ENCODE measurements around the gene FKBP5. TPM values are rescaled to one million over a fixed set of nuclear protein-coding genes. Genes with fewer than 3 reads are reported as not detected.
"Not testable (repeated sequence)": the region's sequence is repeated elsewhere in the genome, so short reads cannot be mapped to it uniquely, and the experiment has no call there.

FKBP5 gene
- total RNA-seq, 1 donor from 2014 or later, result 156 TPM

DNA sequence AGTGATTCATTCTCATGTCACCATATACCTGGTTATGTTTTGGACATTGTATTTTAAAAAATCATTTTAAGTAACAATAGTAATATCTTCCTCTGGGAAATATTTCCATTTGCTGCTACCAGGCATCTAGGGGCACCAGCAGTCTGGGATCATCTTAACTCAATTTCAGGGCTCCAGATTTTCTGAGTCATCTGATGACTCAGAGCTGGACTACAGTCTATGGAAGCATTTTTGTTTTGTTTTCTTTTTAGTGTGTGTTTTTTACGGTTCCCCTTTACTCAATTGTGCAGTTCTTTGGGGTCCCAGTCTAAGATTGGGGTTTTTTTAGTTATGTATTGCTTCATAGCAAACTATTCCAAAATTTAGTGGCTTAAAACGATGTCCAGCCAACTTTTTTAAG, 5.7 kb upstream of the FKBP5 start:
- ATAC-seq (no peak), DNase-seq (ENCODE audit: low spot score) (no peak)

DNA sequence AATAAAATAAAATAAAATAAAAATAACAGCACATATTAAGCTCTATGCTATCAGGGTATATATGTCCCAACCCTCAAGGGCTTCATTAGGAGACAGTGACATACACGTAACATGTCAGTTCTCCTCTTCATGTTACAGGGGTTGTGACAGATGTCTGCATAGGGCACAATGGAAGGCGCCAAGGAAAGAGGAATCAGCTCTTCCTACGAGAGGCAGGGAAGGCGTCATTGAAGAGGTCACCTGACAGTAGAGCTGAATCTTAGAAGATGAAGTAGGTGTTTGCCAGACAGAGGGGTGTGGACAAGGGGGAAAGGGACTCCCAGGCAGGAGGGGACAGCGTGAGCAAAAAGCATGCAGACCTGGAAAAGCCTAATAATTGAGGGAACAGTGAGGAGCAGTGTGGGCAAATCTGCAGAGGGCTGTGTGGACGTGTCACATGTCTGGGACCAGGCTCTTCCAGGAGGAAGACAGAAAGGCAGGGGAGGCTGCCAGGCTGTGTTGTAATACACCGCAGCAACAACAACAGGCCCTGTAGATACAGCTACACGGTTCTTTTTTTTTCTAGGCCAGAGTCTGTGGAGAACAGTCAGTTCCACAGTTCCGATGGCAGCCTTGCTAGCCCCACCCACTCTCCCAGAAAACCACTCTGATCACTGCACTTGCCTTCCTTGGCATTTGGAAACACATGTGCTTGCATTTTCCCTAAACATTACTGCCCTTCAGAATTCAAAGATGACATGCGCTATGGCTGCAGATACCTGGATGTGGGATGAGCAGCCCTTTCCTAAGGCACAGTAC, 2.5 kb upstream of the FKBP5 start:
- ATAC-seq (peak; percentile 59), DNase-seq (ENCODE audit: low spot score) (peak; percentile 88)

DNA sequence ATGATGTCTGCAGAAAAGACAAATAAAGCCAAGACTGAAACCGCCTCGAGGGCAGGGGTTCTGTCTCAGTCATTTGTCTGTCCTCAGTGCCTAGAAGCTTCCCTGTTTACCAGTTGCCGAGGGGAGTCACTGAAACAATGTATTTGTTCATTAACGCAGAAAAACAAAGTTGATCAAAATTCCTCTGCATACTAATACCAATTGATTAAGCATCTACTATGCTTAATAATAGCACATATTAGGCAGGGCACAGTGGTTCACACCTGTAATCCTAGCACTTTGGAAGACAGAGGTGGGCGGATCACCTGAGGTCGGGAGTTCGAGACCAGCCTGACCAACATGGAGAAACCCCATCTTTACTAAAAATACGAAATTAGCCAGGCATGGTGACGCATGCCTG, 1.8 kb upstream of the FKBP5 start:
- no peak for ATAC-seq
- DNase-seq (ENCODE audit: low spot score), result no peak

DNA sequence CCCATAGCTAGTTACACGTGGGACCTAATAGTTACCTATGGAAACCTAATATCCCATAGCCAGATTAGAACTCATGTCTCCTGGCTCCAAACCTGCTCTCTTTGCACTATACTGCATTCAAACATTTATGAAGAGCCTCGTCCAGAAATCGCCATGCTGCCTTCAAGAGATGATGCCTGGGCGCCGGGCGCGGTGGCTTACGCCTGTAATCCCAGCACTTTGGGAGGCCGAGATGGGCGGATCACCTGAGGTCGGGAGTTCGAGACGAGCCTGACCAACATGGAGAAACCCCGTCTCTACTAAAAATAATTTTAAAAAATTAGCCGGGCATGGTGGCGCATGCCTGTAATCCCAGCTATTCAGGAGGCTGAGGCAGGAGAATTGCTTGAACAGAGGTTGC, 1.3 kb upstream of the FKBP5 start:
- not testable (repeated sequence) for ATAC-seq; DNase-seq (ENCODE audit: low spot score)

DNA sequence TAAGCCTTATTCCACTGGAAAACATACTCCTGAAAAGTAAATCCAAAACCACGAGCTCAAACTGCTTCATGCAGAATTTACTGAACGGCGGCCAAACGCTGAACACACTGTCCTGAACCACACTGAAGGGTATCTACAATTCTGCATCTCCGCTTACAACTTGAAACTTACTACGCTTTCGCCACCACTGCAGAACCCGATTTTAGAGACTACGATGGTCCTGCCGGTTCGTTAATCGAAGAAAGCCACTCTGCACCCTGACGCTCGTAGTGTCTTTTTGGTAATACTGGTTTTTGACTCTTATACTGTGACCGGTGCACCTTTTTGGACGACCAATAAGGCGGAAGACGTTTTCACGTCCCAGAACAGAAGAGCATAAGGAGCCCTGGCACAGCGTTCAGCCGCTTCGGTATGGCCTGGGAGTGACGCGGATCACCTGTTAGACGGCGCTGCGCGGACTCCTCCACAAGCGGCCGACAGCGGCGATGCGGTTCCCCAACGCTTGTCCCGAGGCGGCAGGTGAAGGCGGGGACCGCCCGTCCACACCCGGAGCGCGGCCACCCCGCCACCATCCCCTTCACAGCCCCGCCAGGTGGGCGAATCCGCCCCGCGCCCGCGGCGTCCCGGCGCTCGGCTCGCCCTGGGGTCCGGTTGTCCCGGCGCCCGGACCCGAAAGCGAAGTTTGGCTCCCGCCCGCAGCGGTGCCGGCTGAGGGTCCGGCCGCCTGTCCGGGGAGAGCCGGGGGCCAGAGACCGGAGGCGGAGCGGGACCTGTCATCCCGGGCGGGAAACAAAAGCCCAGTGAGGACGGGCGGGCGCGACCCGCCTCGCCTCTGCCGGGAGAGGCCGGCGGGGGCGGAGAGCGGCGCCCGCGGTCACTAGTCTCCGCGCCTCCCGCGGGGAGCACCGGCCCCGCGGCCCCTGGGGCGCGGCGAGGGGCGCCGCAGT, 784 bp downstream of the FKBP5 start:
- peak; percentile 20 for ATAC-seq
- DNase-seq (ENCODE audit: low spot score), result peak; percentile 66

DNA sequence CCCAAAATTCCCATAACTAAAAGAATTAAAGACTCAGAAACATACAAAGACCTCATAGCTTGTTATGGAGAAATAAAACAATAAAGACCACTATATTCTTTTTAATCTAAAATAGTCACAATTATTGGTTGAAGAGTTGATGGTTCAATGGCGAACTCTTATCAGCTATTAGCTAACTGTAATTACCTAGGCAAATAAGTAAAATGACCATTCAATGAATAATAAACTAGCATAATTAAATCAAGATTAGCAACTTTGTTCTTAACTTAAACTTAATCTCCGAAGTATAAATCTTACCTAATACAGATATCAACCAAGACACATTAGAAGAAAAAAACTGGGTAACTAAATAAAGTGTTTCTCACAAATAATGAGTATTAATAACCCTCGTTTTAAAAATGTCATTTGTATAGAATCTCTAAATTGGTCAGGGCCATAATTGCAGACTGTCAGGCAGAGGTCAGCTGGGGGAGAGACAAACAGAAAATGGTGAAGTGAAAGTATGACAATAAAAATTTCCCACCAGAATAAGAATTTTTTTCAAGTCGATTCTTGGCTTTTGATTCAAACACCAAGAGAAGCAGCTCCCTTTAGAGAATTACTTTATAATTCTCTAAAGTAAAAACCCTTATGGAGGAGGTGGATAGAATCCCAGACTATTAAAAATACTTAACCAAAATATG, 1.7 kb downstream of the FKBP5 start:
- no peak for ATAC-seq
- no peak for DNase-seq (ENCODE audit: low spot score)

DNA sequence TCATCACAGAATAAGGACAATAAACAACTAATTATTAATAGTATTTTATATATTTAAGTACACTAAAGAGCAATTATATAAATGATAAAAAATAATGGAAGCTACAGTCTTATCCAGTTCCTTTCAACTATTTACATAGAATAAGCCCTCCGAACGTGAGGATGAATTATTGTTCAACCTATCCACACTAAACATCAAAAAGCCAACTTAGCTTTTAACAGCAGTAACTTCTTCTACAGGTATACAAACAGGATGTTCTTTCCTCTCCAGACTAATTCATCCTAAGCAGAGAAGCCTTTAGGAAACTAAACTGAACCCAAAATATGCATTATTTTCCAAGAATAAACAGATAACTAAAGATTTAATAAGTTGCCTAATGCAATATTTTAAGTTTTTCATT, 2.3 kb downstream of the FKBP5 start:
- ATAC-seq (no peak), DNase-seq (ENCODE audit: low spot score) (no peak)

DNA sequence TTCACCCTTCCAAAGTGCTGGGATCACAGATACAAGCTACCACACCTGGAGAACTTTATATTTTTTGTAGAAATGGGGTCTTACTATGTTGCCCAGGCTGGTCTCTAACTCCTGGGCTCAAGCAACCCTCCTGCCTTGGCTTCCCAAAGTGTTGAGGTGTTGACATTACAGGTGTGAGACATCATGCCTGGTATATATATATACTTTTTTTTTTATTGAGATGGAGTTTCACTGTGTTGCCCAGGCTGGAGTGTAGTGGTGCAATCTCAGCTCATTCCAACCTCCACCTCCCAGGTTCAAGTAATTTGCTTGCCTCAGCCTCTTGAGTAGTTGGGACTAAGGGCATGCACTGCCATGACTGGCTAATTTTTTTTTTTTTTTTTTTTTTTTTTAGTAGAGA, 5.4 kb downstream of the FKBP5 start:
- DNase-seq (ENCODE audit: low spot score), result no peak
- no peak for ATAC-seq

DNA sequence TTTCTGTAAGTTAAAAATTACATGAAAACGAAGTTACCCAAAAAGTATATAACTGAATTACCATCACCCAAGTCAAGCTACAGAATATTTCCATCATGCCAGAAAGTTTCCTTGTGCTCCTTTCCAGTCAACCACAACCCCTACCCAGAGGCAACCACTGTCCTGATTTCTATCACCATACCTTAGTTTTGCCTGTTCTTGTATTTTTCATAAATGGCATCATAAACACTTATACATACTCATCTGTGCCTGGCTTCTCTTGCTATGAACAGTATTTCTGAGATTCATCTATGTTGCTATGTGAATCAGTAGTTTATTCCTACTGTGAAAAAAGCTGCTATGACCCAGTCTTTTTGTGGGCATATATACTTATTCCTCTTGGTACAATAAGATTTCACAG, 7.4 kb downstream of the FKBP5 start:
- ATAC-seq (no peak), DNase-seq (ENCODE audit: low spot score) (no peak)

DNA sequence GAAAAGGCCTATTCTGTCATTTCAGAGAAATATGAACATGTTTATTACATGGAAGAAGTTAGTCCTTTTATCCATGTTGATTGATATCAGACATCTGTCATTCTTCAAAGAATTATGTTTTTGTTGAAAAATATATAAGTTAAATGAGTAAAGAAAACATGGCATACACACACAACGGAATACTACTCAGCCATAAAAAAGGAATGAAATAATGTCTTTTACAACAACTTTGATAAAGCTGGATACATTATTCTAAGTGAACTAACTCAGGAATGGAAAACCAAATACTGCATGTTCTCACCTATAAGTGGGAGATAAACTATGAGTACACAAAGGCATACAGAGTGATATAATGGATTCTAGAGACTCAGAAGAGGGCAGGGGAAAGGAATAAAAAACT, 9.3 kb downstream of the FKBP5 start:
- DNase-seq (ENCODE audit: low spot score) (no peak), ATAC-seq (no peak)

DNA sequence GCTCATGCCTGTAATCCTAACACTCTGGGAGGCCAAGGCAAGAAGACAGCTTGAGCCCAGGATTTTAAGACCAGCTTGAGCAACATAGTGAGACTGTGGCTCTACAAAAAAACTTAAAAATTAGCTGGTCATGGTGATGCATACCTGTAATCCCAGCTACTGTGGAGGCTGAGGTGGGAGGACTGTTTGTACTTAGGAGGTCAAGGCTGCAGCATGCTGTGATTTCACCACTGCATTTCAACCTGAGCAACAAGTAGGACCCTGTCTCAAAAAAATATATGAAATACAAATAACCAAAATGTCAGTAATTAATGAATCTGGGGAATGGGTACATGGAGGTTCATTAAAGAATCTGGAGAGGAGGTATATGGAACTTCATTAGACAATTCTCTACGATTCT, 9.9 kb downstream of the FKBP5 start:
- DNase-seq (ENCODE audit: low spot score) (no peak), ATAC-seq (no peak)

DNA sequence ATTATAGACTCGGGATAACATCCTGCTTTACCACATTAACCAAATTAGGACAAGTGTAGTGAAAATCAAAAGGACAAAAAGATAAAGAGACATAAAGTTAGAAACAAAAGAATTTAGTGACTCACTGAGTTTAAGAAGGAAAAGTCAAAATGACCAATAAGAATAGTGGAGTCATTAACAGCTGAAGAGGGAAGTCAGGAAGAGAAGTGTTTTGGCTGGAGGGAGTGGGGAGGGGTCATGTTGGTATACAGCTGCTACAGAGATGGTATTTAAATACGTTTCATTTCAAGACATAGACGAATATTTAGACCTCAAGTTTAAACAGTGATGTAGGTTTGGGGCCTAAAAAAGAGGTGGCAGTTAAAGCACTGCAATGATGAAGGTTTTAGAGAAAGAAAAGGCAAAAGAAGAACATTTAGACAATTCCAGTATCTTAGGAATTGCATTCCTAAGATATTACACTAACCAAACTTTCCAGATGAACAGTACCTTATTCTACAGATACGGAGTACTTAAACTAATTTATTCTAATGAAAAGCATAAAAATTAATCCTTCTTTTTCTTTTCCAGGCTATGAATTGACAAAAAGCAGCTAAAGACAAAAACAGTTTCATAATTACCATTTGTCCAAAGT, 10.6 kb downstream of the FKBP5 start:
- DNase-seq (ENCODE audit: low spot score) (no peak), ATAC-seq (no peak)

DNA sequence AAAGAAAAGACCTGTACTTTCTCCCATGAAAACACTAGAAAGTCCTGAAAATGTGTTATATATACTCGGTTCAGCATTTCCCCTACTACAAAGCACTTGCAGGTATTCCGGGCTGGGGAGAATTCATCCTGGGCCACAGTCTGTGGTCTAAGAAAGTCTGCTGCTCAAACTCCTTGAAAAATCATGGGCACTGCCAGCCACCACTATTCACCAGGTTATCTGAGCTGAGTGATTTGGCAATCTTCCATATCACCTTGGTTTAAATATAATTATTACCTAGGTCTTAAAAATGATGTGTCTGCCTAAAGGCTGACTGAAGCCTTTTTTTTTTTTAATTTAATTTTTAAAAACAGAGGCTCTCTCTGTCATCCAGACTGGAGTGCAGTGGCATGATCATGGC, 11.3 kb downstream of the FKBP5 start:
- ATAC-seq (peak; percentile 32), DNase-seq (ENCODE audit: low spot score) (no peak)

DNA sequence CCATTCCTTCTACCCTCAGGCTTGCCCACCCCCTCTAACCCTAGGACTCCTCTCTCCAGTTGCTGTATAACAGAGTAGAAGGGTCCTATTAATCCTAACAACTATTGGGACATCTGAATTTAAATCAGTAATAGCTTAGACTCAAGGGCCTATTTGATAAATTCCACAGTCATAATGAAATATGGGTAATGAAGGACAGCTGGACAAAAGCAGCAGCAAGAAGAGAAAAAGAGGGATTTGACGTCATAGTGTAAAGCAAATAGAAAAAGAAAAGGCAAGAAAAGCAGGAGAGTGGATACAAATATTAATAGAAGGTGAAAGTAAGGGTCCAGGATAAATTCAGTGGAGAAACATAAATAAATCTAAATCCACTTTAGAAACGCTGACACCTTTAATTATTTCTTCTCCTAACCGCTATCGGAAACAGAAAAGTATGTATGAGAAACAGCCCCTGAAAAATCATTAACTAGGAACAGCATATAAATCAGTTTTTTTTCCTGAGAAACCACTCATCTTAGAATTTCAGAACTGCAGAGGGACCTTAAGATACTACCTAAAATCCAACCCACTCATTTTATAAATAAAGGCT, 12.8 kb downstream of the FKBP5 start:
- ATAC-seq, result no peak
- DNase-seq (ENCODE audit: low spot score), result no peak

DNA sequence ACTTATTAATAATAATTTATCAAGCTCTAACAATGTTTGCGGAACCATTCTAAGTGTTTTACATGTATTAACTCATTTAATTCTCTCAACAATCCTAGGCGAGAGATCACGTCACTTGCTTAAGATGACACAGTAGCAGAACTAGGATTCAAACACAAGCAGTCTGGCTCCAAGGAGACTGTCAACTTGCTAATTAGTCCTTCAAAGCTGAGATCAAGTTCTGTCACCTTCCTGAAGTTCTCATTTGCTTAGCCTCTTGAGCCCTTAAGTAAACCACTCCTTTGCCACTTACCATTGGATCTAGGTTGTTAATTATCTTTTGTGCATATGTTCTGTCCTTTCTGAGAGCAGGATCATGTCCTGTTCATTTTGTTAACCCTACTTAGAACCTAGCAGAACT, 14.1 kb downstream of the FKBP5 start:
- DNase-seq (ENCODE audit: low spot score), result no peak
- no peak for ATAC-seq

DNA sequence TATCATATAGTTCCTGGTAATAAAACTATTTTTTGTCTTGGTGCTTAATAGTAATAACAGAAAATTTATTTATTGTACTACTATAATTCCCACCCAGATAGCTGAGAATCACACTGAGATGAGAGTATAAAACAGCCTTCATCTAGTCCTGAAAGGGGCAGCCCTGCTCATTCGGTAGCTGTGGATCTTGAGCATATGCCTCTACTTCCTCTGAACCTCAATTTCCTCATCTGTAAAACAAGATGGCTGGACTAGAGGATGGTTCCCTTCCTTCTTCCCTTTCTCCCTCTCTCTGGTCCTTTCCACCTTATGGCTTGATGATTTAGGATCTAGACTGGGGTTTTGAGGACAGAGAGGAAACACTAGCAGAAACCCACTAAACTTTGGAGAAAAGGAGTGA, 15.0 kb downstream of the FKBP5 start:
- DNase-seq (ENCODE audit: low spot score) (no peak), ATAC-seq (peak; percentile 15)

DNA sequence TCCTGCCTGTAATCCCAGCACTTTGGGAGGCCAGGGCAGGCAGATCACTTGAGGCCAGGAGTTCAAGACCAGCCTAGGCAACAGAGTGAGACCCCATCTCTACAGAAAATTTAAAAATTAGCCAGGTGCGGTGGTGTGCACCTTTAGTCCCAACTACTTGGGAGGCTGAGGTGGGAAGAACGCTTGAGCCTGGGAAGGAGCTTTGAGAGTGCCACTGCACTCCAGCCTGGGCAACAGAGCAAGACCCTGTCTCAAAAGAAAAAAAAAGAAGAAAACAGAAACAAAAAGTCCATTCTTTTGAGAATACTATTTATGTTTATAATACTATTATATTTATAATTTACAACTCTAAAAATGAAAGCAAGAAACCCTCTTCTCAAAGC, 15.4 kb downstream of the FKBP5 start:
- ATAC-seq; DNase-seq (ENCODE audit: low spot score): not testable (repeated sequence)

DNA sequence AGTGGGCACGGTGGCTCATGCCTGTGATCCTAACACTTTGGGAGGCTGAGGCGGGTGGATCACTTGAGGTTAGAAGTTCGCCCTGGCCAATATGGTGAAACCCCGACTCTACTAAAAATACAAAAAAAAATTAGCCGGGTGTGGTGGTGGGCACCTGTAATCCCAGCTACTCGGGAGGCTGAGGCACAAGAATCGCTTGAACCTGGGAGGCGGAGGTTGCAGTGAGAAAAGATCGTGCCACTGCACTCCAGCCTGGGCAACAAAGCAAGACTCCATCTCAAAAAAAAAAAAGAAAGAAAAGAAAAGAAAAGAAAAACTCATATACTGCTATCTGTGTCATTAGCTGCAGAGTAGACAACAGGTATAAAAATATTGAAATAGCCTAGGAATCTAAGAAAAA, 18.3 kb downstream of the FKBP5 start:
- not testable (repeated sequence) for ATAC-seq; DNase-seq (ENCODE audit: low spot score)

DNA sequence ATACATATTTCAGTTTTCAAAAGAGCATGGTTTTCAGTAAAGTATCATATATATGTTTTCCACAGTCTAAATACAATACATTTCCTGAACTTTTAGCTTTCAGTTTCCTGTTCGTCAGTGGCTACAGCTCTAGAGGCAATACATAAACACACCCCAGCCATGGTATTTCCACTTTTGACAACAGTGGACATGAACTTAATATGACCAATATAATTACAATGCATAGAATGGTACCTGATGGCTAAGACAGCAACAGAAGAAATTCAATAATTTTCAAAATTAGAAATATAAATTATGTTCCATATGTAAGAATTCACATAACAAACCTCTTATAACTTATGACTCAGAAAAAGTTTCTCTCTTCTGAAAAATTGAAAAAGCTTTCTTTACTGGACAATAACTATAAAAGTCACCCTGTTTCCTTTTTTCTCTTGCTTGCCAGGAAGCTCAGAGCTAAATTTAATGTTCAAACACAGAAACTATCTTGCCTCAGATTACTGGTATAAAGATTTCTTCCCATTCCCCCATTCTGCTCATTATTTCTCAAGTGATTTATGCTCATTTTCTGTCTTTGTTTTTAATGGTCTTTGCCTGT, 19.2 kb downstream of the FKBP5 start:
- DNase-seq (ENCODE audit: low spot score), result no peak
- peak; percentile 23 for ATAC-seq

DNA sequence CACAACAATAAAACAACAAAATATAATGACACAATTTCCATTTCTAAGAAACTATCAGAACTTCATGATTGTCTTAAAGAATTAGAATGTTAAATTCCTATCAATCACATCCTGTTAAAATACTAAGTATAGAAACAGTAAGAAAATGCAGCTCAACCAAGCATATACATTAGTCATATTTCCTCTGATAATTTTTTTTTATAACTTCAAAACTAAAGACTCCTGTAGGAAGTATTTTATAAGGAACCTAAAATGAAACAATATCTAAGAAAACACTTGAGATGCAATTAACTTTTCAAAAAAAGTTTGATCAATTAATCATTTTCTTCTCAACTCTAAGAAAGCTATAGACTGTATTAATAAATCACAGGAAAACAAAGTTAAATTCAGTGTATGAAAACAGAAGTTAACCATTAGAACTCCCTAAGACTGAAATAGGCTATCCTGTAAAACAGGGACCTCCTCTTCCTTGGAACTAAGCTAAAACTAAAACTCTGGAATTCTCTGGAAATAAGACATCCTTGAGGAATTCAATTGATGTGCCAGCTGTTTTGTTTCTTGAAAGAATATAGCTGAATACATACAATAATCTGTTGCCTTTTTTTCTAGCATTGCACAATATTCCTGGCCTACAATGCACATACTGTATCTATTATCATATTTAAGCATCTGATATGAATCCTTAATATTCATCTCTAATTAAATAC, 19.8 kb downstream of the FKBP5 start:
- DNase-seq (ENCODE audit: low spot score), result no peak
- ATAC-seq, result no peak
